Measurements from ENCODE around the gene DOCK3. TPM values are rescaled to one million over a fixed set of nuclear protein-coding genes. Genes with fewer than 3 reads are reported as not detected.

DOCK3 gene
- total RNA-seq, 1 experiment from 2014 or later = 0.14 TPM

- BruUV-seq (replicated peaks) = no TSS peak
- no peaks in the 10 kb centered on the region for H3K27me3 Mint-ChIP-seq (ENCODE audit: insufficient read depth, unreplicated experiment)
- no peaks in the 10 kb centered on the region for H3K36me3 Mint-ChIP-seq (ENCODE audit: insufficient read depth, unreplicated experiment)
- no peak overlapping the region for H3K4me3 Mint-ChIP-seq (ENCODE audit: unreplicated experiment)
- POLR2A ChIA-PET = interaction anchor here (0.6 kb wide), 1 partner anchor 128 kb away, joined by 3 read pairs; no protein-coding TSS in a partner anchor
- intact Hi-C loops (cut with micrococcal nuclease) = no loop called here
- no peaks in the 10 kb centered on the region for H3K4me1 Mint-ChIP-seq (ENCODE audit: insufficient read depth, unreplicated experiment)
- no peak for DNase-seq (ENCODE audit: unreplicated experiment)
- no peak for TF ChIP-seq CTCF (IDR thresholded peaks at IDR 0.05; ENCODE audit: unreplicated experiment)
- no peak overlapping the region for H3K27ac Mint-ChIP-seq (ENCODE audit: low read depth, unreplicated experiment)
- H3K9me3 Mint-ChIP-seq (ENCODE audit: unreplicated experiment) = no peaks in the 10 kb centered on the region
- CTCF ChIA-PET = no interaction called here
These were observed 360.9 kb downstream of the DOCK3 start for GRCh38 chr3:51035630-51036029.

GRCh38 chr3:51044982-51045381 is 370.3 kb downstream of the DOCK3 start:
- ChIA-PET CTCF (interaction anchor here (0.6 to 1.5 kb wide), 3 partner anchors 55 to 424 kb away, joined by 3 to 4 read pairs (median 3); no protein-coding TSS in a partner anchor), POLR2A (no interaction called here)
- H3K4me1 Mint-ChIP-seq (ENCODE audit: insufficient read depth, unreplicated experiment) = no peaks in the 10 kb centered on the region
- no peaks in the 10 kb centered on the region for H3K36me3 Mint-ChIP-seq (ENCODE audit: insufficient read depth, unreplicated experiment)
- no peaks in the 10 kb centered on the region for H3K27me3 Mint-ChIP-seq (ENCODE audit: insufficient read depth, unreplicated experiment)
- no peak for TF ChIP-seq CTCF (IDR thresholded peaks at IDR 0.05; ENCODE audit: unreplicated experiment)
- no peak for DNase-seq (ENCODE audit: unreplicated experiment)
- intact Hi-C loops (cut with micrococcal nuclease) = no loop called here
- H3K27ac Mint-ChIP-seq (ENCODE audit: low read depth, unreplicated experiment) = no peak overlapping the region
- no peak overlapping the region for H3K4me3 Mint-ChIP-seq (ENCODE audit: unreplicated experiment)
- H3K9me3 Mint-ChIP-seq (ENCODE audit: unreplicated experiment) = no peaks in the 10 kb centered on the region
- BruUV-seq (replicated peaks) = no TSS peak

GRCh38 chr3:51052562-51052961 is 377.8 kb downstream of the DOCK3 start:
- ChIA-PET CTCF (interaction anchor here (1.1 kb wide), 1 partner anchor 48 kb away, joined by 3 read pairs; no protein-coding TSS in a partner anchor), POLR2A (no interaction called here)
- TF ChIP-seq CTCF (IDR thresholded peaks at IDR 0.05; ENCODE audit: unreplicated experiment) = no peak
- no peaks in the 10 kb centered on the region for H3K9me3 Mint-ChIP-seq (ENCODE audit: unreplicated experiment)
- H3K27ac Mint-ChIP-seq (ENCODE audit: low read depth, unreplicated experiment) = no peak overlapping the region
- peaks cover 26% of the 10 kb centered on the region for H3K27me3 Mint-ChIP-seq (ENCODE audit: insufficient read depth, unreplicated experiment)
- no peak for DNase-seq (ENCODE audit: unreplicated experiment)
- no peaks in the 10 kb centered on the region for H3K4me1 Mint-ChIP-seq (ENCODE audit: insufficient read depth, unreplicated experiment)
- H3K36me3 Mint-ChIP-seq (ENCODE audit: insufficient read depth, unreplicated experiment) = no peaks in the 10 kb centered on the region
- H3K4me3 Mint-ChIP-seq (ENCODE audit: unreplicated experiment) = no peak overlapping the region
- intact Hi-C loops (cut with micrococcal nuclease) = no loop called here
- no TSS peak for BruUV-seq (replicated peaks)

- Mint-ChIP-seq H3K36me3 (ENCODE audit: insufficient read depth, unreplicated experiment) (no peaks in the 10 kb centered on the region), H3K27ac (ENCODE audit: low read depth, unreplicated experiment) (no peak overlapping the region), H3K9me3 (ENCODE audit: unreplicated experiment) (no peaks in the 10 kb centered on the region), H3K4me1 (ENCODE audit: insufficient read depth, unreplicated experiment) (no peaks in the 10 kb centered on the region), H3K4me3 (ENCODE audit: unreplicated experiment) (no peak overlapping the region), H3K27me3 (ENCODE audit: insufficient read depth, unreplicated experiment) (peaks cover 35% of the 10 kb centered on the region)
- DNase-seq (ENCODE audit: unreplicated experiment) = no peak
- ChIA-PET CTCF (no interaction called here), POLR2A (no interaction called here)
- intact Hi-C loops (cut with micrococcal nuclease) = no loop called here
- no peak for TF ChIP-seq CTCF (IDR thresholded peaks at IDR 0.05; ENCODE audit: unreplicated experiment)
- no TSS peak for BruUV-seq (replicated peaks)
These were observed 382.4 kb downstream of the DOCK3 start for GRCh38 chr3:51057121-51057520.
